Stomach (tissue), 4 donors: ENCODE results near the gene NAB2.

ENCODE experiments used
- EP300 ChIP-seq: sonication (generic); formaldehyde crosslinking; IDR thresholded peaks from one replicate; pipeline ENCODE4 v1.6.1; 2017; ENCODE audit warnings: antibody characterized with exemption
- POLR2A ChIP-seq, 4 donors: fragments of 450-650 bp; IDR thresholded peaks; one replicate each; pipeline ENCODE4 v1.6.1; 2016; ENCODE audit warnings: antibody characterized with exemption in 4 of 4, control low read depth in 2 of 4, mild to moderate bottlenecking in 1 of 4, moderate library complexity in 1 of 4
- POLR2AphosphoS5 ChIP-seq, 3 donors: sonication (generic); formaldehyde crosslinking; IDR thresholded peaks; one replicate each; pipeline ENCODE4 v1.6.1; 2016; ENCODE audit warnings: antibody characterized with exemption in 3 of 3
- TF ChIP-seq, protein P1 (sequence below), 7 experiments: fragments of 450-650 bp in 4 of 7; fragments of 200-600 bp in 3 of 7; sonication (generic) in 3 of 7; IDR thresholded peaks; one replicate each; pipeline ENCODE4 v1.5.1; 2016 to 2019; ENCODE audit warnings: antibody characterized with exemption in 7 of 7, control low read depth in 2 of 7, mild to moderate bottlenecking in 1 of 7

DNA sequence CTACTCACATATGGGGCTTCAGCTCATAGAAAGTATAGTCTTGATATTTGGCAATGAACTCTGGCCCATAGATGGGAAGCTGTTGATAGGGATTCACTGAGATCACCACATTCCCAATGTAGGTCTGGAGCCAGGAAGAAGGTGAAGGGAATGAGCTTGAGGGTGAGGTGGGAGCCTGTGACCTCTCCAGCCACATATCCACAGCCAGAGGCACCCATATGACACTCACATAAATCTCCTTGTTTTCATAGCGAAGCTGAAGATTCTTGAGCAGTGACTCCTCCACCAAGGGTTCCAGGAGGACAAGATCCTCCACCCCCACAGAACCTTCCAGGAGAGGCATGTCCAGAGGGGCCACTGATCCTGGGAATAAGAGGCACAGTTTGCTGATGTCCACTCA, 40.9 kb upstream of the NAB2 start:
- TF ChIP-seq POLR2AphosphoS5 (IDR thresholded peaks at IDR 0.05): no peak
- no peak for TF ChIP-seq POLR2A (IDR thresholded peaks at IDR 0.05)
- TF ChIP-seq, protein P1, sequence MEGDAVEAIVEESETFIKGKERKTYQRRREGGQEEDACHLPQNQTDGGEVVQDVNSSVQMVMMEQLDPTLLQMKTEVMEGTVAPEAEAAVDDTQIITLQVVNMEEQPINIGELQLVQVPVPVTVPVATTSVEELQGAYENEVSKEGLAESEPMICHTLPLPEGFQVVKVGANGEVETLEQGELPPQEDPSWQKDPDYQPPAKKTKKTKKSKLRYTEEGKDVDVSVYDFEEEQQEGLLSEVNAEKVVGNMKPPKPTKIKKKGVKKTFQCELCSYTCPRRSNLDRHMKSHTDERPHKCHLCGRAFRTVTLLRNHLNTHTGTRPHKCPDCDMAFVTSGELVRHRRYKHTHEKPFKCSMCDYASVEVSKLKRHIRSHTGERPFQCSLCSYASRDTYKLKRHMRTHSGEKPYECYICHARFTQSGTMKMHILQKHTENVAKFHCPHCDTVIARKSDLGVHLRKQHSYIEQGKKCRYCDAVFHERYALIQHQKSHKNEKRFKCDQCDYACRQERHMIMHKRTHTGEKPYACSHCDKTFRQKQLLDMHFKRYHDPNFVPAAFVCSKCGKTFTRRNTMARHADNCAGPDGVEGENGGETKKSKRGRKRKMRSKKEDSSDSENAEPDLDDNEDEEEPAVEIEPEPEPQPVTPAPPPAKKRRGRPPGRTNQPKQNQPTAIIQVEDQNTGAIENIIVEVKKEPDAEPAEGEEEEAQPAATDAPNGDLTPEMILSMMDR (IDR thresholded peaks at IDR 0.05): no peak
- TF ChIP-seq EP300: no peak
